VCaP (cell line): ENCODE data around the gene TRPV2.
"Not testable (repeated sequence)": the region's sequence is repeated elsewhere in the genome, so short reads cannot be mapped to it uniquely, and the experiment has no call there.

Experiments used
- H3K27ac ChIP-seq: fragments of 450-650 bp; 2 replicates; pipeline ENCODE4 v1.5.1; 2017
- CTCF ChIP-seq: fragments of 450-650 bp; conservative IDR thresholded peaks from 2 replicates; pipeline ENCODE4 v1.5.1; 2017; ENCODE audit warnings: mild to moderate bottlenecking, moderate library complexity

TRPV2 gene

DNA sequence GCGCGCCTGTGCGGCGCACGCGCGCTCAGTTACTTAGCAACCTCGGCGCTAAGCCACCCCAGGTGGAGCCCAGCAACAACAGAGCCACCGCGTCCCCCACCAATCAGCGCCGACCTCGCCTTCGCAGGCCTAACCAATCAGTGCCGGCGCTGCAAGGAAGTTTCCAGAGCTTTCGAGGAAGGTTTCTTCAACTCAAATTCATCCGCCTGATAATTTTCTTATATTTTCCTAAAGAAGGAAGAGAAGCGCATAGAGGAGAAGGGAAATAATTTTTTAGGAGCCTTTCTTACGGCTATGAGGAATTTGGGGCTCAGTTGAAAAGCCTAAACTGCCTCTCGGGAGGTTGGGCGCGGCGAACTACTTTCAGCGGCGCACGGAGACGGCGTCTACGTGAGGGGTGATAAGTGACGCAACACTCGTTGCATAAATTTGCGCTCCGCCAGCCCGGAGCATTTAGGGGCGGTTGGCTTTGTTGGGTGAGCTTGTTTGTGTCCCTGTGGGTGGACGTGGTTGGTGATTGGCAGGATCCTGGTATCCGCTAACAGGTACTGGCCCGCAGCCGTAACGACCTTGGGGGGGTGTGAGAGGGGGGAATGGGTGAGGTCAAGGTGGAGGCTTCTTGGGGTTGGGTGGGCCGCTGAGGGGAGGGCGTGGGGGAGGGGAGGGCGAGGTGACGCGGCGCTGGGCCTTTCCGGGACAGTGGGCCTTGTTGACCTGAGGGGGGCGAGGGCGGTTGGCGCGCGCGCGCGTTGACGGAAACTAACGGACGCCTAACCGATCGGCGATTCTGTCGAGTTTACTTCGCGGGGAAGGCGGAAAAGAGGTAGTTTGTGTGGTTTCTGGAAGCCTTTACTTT lies 34.5 kb upstream of the TRPV2 start, which contains the start of gene UBB:
UBB (plus strand) TSS at position 452 of the 856 bp plus-strand sequence. CDS start 817 bp downstream, outside the sequence.
- H3K27ac ChIP-seq, result peak within 1 kb of the TSS; percentile 94
- no peak for TF ChIP-seq CTCF

DNA sequence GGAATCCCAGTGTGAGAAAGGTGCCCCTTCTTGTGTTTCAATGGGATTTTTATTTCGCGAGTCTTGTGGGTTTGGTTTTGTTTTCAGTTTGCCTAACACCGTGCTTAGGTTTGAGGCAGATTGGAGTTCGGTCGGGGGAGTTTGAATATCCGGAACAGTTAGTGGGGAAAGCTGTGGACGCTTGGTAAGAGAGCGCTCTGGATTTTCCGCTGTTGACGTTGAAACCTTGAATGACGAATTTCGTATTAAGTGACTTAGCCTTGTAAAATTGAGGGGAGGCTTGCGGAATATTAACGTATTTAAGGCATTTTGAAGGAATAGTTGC lies 33.9 kb upstream of the TRPV2 start:
- TF ChIP-seq CTCF, result no peak
- H3K27ac ChIP-seq, result peak overlapping the region; percentile 94

DNA sequence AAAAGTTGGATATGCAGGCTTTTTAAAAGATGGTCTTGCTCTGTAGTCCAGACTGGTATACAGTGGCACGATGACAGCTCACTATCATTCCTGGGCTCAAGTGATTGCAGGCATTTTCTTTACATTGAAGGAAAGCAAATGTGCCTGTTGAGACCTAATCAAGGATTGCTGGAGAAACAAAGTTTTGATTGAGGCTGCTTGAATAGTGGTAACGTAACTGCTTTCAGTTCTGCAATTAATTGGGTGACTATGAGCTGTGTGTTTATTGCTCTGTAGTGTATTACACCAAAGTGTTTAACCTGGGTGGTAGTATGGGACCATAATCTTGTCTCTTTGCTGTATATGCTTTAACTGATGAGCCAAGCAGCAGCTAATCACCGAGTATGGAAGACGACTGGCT lies 32.2 kb upstream of the TRPV2 start:
- no peak for TF ChIP-seq CTCF
- H3K27ac ChIP-seq, result no peak overlapping the region

DNA sequence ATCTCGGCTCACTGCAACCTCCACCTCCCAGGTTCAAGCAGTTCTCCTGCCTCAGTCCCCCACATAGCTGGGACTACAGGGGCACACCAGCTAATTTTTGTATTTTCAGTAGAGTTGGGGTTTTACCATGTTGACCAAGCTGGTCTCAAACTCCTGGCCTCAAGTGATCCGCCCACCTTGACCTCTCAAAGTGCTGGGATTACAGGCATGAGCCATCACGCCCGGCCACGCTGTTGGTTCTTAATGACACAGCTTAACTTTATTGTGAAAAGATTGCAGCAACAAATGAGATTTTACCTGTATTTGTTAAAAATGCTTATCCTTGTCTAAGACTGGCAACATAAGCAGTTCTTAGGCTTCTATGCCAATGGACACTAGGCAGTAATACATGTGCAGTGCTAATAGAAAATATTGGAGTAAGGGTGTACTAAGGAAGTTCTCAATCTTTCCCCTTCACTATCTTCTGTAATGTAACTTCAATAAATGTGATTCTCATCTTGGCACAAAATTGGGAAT lies 31.5 kb upstream of the TRPV2 start:
- H3K27ac ChIP-seq, result no peak overlapping the region
- TF ChIP-seq CTCF, result no peak

- no peak overlapping the region for H3K27ac ChIP-seq
- TF ChIP-seq CTCF, result no peak
Measured at GRCh38 chr17:16384557-16384956, 30.8 kb upstream of the TRPV2 start.

DNA sequence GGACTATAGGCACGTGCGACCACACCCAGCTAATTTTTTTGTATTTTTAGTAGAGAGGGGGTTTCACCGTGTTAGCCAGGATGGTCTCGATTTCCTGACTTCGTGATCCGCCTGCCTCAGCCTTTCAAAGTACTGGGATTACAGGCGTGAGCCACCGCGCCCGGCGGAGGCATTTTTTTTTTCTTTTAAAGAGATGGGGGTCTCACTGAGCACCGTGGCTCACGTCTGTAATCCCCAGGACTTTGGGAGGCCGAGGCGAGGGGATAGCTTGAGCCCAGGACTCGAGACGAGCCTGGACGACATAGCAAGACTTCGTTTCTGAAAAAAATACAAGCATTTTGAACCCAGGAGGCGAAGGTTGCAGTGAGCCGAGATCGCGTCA lies 29.3 kb upstream of the TRPV2 start:
- peak overlapping the region; percentile 33; the same call in 1 of the 2 replicates for H3K27ac ChIP-seq

GRCh38 chr17:16391451-16391850 lies 23.9 kb upstream of the TRPV2 start:
- no peak for TF ChIP-seq CTCF
- H3K27ac ChIP-seq, result no peak overlapping the region

DNA sequence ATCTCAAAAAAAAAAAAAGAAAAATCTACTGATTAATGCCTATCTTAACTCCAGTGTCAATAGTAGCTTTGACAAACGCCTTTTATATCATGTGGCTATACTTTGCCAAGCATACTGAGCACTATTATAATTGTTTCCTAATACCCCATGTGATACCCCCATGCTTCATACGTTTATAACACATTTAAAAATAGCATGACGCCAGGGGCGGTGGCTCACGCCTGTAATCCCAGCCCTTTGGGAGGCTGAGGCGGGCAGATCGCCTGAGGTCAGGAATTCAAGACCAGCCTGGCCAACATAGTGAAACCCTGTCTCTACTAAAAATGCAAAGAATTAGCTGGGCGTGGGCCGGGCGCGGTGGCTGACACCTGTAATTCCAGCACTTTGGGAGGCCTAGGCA lies 22.9 kb upstream of the TRPV2 start:
- H3K27ac ChIP-seq, result not testable (repeated sequence)

DNA sequence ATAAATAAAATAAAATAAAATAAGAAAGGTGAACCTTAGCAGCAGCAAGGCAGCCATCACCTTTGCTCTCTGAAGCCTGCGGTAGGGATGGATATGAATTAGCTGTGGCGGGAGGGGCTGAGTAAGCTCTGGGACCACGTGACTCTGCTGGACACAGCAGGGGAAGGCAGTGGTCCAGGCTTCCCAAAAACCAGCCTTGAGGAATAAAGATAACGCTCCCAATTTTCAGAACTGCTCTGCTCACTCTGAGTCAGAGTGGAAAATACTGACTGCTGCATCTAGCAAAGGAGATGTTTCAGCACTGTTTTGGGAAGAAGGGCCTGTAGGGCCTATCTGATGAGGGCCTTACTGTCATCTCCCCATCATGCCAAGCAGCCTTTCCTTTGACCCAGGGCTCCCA lies 19.5 kb upstream of the TRPV2 start:
- not testable (repeated sequence) for H3K27ac ChIP-seq

DNA sequence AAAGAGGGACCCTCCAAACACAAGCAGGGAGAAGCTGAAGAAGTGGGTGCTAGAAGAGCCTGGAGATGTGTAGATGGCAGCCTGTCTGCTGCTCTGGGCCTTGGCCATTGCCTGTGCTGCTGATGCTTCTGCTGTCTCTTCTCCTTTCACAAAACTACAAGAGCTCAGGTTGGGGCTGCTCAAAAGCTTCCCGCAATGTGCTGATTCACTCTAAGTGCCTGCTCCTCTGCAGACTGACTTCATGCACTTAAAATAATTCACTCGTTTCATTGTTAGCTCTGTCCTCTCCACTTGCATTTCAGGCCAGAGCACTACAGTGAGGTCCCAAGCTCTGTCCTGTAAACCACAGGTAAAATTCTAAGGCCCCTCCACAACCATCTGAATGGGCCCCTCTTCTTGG lies 18.7 kb upstream of the TRPV2 start:
- H3K27ac ChIP-seq, result not testable (repeated sequence)
